Mesendoderm (in vitro differentiated cells): Measurements from ENCODE around the gene TTC6.
A peak's percentile ranks its signal among the peaks of the same experiment; 100 is the strongest.

Source experiments
- DNase-seq: peaks from one replicate; pipeline ENCODE4 v3.0.0; 2013
- H2AK5ac ChIP-seq: 2 replicates; pipeline ENCODE4 v1.6.1; 2013; ENCODE audit warnings: low read length, inconsistent platforms
- H2BK120ac ChIP-seq: 2 replicates; pipeline ENCODE4 v1.6.1; 2013; ENCODE audit warnings: low read depth, mild to moderate bottlenecking, low read length, moderate library complexity, mixed read lengths
- H2BK15ac ChIP-seq: replicated peaks from 2 replicates; pipeline ENCODE4 v1.6.1; 2013; ENCODE audit warnings: low read depth, mild to moderate bottlenecking, moderate library complexity
- H2BK5ac ChIP-seq: 2 replicates; pipeline ENCODE4 v1.6.1; 2013; ENCODE audit warnings: low read length, inconsistent platforms
- H3K18ac ChIP-seq: 2 replicates; pipeline ENCODE4 v1.6.1; 2013; ENCODE audit warnings: mild to moderate bottlenecking, low read length, mixed read lengths
- H3K23ac ChIP-seq: one replicate; pipeline ENCODE4 v1.6.1; 2013; ENCODE audit warnings: low read length
- H3K27ac ChIP-seq: 2 replicates; pipeline ENCODE4 v1.5.1; 2013; ENCODE audit warnings: low read depth, mild to moderate bottlenecking, inconsistent platforms, low read length, moderate library complexity
- H3K27me3 ChIP-seq: 2 replicates; pipeline ENCODE4 v1.6.1; 2013; ENCODE audit warnings: low read length, control low read depth, mild to moderate bottlenecking, inconsistent platforms; ENCODE audit not compliant: insufficient read depth, poor library complexity
- H3K36me3 ChIP-seq: 2 replicates; pipeline ENCODE4 v1.6.1; 2013; ENCODE audit warnings: low read length, inconsistent platforms; ENCODE audit not compliant: control insufficient read depth, insufficient read depth
- H3K4ac ChIP-seq: one replicate; pipeline ENCODE4 v1.6.1; 2013; ENCODE audit warnings: low read depth, mild to moderate bottlenecking, low read length, moderate library complexity
- H3K4me1 ChIP-seq: 2 replicates; pipeline ENCODE4 v1.6.1; 2013; ENCODE audit warnings: low read depth, low read length, inconsistent platforms; ENCODE audit not compliant: control insufficient read depth
- H3K4me2 ChIP-seq: 2 replicates; pipeline ENCODE4 v1.6.1; 2013; ENCODE audit warnings: low read length
- H3K4me3 ChIP-seq: 2 replicates; pipeline ENCODE4 v1.5.1; 2013; ENCODE audit warnings: mild to moderate bottlenecking, low read length
- H3K56ac ChIP-seq: one replicate; pipeline ENCODE4 v1.6.1; 2013; ENCODE audit warnings: low read length
- H3K79me1 ChIP-seq: 2 replicates; pipeline ENCODE4 v1.6.1; 2013; ENCODE audit warnings: low read length, inconsistent platforms
- H3K79me2 ChIP-seq: 2 replicates; pipeline ENCODE4 v1.6.1; 2013; ENCODE audit warnings: mild to moderate bottlenecking, low read length; ENCODE audit not compliant: control insufficient read depth, insufficient read depth
- H3K9ac ChIP-seq: 2 replicates; pipeline ENCODE4 v1.6.1; 2013; ENCODE audit warnings: low read length, inconsistent platforms
- H4K5ac ChIP-seq: one replicate; pipeline ENCODE4 v1.6.1; 2013; ENCODE audit warnings: low read length
- H4K8ac ChIP-seq: one replicate; pipeline ENCODE4 v1.6.1; 2013; ENCODE audit warnings: low read depth, mild to moderate bottlenecking, control low read depth, low read length, moderate library complexity
- WGBS: extraction: QIAGEN DNeasy Blood & Tissue Kit; methylation state at CpG from one replicate; pipeline ENCODE4 v1.1.7; 2013; ENCODE audit warnings: low lambda C conversion rate, missing lambda C conversion rate; ENCODE audit not compliant: insufficient coverage; ENCODE audit errors: extremely low coverage; 5-methylcytosine and 5-hydroxymethylcytosine counted together

TTC6 gene

DNA sequence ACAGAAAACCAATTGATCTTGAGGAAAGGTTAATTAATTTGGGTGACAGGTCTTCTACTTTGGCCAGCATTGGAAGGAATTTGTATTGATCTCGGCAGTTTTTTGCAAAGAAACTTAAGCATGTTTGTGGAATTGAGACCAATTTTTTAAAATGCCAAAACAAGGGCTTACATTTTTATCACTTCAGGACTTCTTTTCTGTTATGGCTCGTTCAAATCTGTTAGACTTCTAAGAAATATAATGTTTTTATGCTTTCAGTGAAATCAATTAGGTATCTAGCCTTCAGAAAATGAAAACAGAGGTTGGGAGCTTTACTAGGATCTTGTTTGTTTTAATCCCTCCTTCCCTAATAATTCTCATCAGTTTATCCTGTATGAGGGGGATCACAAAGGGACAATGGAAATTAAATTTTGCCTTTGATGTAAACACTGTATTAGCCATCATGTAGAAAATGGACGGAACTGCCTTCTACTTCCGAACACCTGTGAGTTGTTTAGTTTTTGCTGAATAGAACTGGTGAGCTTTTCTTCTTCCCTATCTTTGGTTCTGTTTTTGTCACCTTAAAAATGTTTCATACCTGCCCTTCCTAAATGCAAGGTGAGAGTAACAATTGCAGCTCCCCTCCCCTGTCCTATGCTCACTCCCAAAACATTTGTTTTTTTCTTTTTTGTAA, 8.2 kb upstream of the TTC6 start:
- Histone ChIP-seq H3K4me1 (peaks cover 2% of the 10 kb centered on the region), H3K56ac (peak overlapping the region; percentile 25), H4K5ac (no peak overlapping the region), H4K8ac (peak overlapping the region; percentile 44), H2BK120ac (no peak overlapping the region), H3K27ac (no peak overlapping the region), H3K18ac (peak overlapping the region; percentile 69), H3K4ac (no peak overlapping the region), H3K4me2 (peak overlapping the region; percentile 50), H3K9ac (no peak overlapping the region), H2BK15ac (no peak overlapping the region), H3K79me1 (no peaks in the 10 kb centered on the region), H3K79me2 (no peaks in the 10 kb centered on the region), H3K36me3 (no peaks in the 10 kb centered on the region), H3K23ac (no peak overlapping the region), H2BK5ac (no peak overlapping the region), H3K4me3 (no peak overlapping the region), H2AK5ac (no peak overlapping the region), H3K27me3 (peaks cover 39% of the 10 kb centered on the region)
- DNase-seq = no peak
- no CpG with 5 or more reads among the region's 4 CpGs for WGBS

GRCh38 chr14:37587881-37588666, 7.4 kb upstream of the TTC6 start:
- Histone ChIP-seq H3K27ac (no peak overlapping the region), H3K4me1 (peaks cover 2% of the 10 kb centered on the region), H3K4me3 (peak overlapping the region; percentile 32), H2AK5ac (no peak overlapping the region), H3K79me1 (no peaks in the 10 kb centered on the region), H3K4ac (no peak overlapping the region), H3K18ac (peak overlapping the region; percentile 69), H4K5ac (no peak overlapping the region), H3K23ac (no peak overlapping the region), H3K56ac (peak overlapping the region; percentile 56), H3K79me2 (no peaks in the 10 kb centered on the region), H2BK120ac (no peak overlapping the region), H2BK5ac (no peak overlapping the region), H3K27me3 (peaks cover 43% of the 10 kb centered on the region), H2BK15ac (no peak overlapping the region), H4K8ac (peak overlapping the region; percentile 44), H3K36me3 (no peaks in the 10 kb centered on the region), H3K4me2 (peak overlapping the region; percentile 89), H3K9ac (peak overlapping the region; percentile 51)
- no CpG with 5 or more reads among the region's 63 CpGs for WGBS
- DNase-seq = peak; percentile 66

DNA sequence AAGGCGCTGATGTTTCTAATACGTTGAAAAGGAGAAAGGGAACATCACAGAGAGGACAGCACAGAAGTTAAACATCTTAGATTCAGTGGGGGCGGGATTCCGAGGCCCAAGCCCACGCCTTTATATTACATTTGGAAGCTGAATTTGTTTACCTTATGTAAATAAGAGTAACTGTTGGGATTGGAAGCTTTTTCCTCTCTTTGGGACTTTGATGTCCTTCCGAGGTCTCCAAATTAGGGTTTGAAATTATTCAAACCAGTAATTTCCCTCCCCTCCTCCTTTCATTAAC, 6.8 kb upstream of the TTC6 start:
- WGBS = no CpG with 5 or more reads among the region's 6 CpGs
- no peak overlapping the region for H2BK15ac ChIP-seq
- no peak overlapping the region for H2AK5ac ChIP-seq
- H3K56ac ChIP-seq = peak overlapping the region; percentile 56
- no peak overlapping the region for H3K27ac ChIP-seq
- no peak overlapping the region for H2BK5ac ChIP-seq
- H3K18ac ChIP-seq = no peak overlapping the region
- H3K27me3 ChIP-seq = peaks cover 41% of the 10 kb centered on the region
- H3K4me1 ChIP-seq = peaks cover 2% of the 10 kb centered on the region
- no peaks in the 10 kb centered on the region for H3K79me1 ChIP-seq
- no peak overlapping the region for H3K9ac ChIP-seq
- no peak overlapping the region for H4K5ac ChIP-seq
- peak overlapping the region; percentile 89 for H3K4me2 ChIP-seq
- H3K36me3 ChIP-seq = no peaks in the 10 kb centered on the region
- no peaks in the 10 kb centered on the region for H3K79me2 ChIP-seq
- H2BK120ac ChIP-seq = no peak overlapping the region
- no peak overlapping the region for H3K4ac ChIP-seq
- no peak for DNase-seq
- H3K23ac ChIP-seq = no peak overlapping the region
- no peak overlapping the region for H3K4me3 ChIP-seq
- no peak overlapping the region for H4K8ac ChIP-seq

GRCh38 chr14:37588956-37589714, 6.3 kb upstream of the TTC6 start:
- peaks cover 36% of the 10 kb centered on the region for H3K27me3 ChIP-seq
- H3K56ac ChIP-seq = no peak overlapping the region
- peak overlapping the region; percentile 89 for H3K4me2 ChIP-seq
- H4K8ac ChIP-seq = no peak overlapping the region
- no peak overlapping the region for H3K4ac ChIP-seq
- peak; percentile 65 for DNase-seq
- no CpG with 5 or more reads among the region's 16 CpGs for WGBS
- no peak overlapping the region for H2BK120ac ChIP-seq
- no peak overlapping the region for H2BK5ac ChIP-seq
- no peak overlapping the region for H3K4me3 ChIP-seq
- H3K9ac ChIP-seq = no peak overlapping the region
- no peak overlapping the region for H2BK15ac ChIP-seq
- no peak overlapping the region for H2AK5ac ChIP-seq
- H4K5ac ChIP-seq = no peak overlapping the region
- no peak overlapping the region for H3K18ac ChIP-seq
- H3K79me1 ChIP-seq = no peaks in the 10 kb centered on the region
- no peak overlapping the region for H3K23ac ChIP-seq
- H3K4me1 ChIP-seq = peaks cover 2% of the 10 kb centered on the region
- H3K79me2 ChIP-seq = no peaks in the 10 kb centered on the region
- no peak overlapping the region for H3K27ac ChIP-seq
- H3K36me3 ChIP-seq = no peaks in the 10 kb centered on the region

DNA sequence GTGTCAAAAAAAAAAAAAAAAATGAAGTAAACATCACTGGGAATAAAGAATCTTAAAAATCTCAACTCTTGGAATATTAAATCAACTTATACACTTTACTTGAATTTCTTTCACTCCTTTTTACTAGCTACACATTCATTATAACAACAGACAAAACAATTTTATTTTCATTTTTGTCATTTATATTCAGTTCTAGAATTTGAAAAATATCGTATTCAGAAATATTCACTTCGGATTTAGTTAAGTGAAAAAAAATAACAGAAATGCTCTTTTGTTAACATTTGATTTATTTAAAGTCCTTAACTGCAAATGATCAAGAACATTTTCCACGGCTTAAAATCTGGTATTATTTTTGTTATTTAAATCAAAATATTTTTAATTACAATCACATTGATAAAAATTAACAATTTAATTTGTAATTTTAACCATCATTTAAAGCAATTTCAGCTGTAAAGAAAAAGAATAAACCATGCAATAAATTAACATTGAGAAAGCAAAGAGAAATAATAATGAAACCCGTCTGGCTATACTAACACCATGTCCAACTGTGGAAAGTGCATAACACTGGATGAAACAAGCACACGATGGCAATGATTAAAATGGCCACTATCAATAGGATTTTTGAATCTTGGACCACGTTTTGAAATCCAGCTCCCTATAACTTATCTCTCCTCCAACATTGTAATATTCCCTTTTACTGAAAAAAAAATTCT, 5.6 kb upstream of the TTC6 start:
- Histone ChIP-seq H3K4me1 (peaks cover 2% of the 10 kb centered on the region), H3K79me1 (no peaks in the 10 kb centered on the region), H2BK120ac (no peak overlapping the region), H4K5ac (no peak overlapping the region), H3K23ac (no peak overlapping the region), H3K27ac (no peak overlapping the region), H3K9ac (no peak overlapping the region), H2AK5ac (no peak overlapping the region), H3K36me3 (no peaks in the 10 kb centered on the region), H3K79me2 (no peaks in the 10 kb centered on the region), H4K8ac (no peak overlapping the region), H3K4me2 (no peak overlapping the region), H2BK15ac (no peak overlapping the region), H3K18ac (no peak overlapping the region), H3K27me3 (peaks cover 28% of the 10 kb centered on the region), H2BK5ac (no peak overlapping the region), H3K4ac (no peak overlapping the region), H3K4me3 (no peak overlapping the region), H3K56ac (no peak overlapping the region)
- no CpG with 5 or more reads among the region's 6 CpGs for WGBS
- no peak for DNase-seq
